Calu3 (cell line): ENCODE measurements around the gene ERFL. TPM values are rescaled to one million over a fixed set of nuclear protein-coding genes. Genes with fewer than 3 reads are reported as not detected.
A peak's percentile ranks its signal among the peaks of the same experiment; 100 is the strongest.

Experiments used
- BruUV-seq: library from RNA; stranded (reverse); fragments of 400-500 nt; replicated peaks from 2 replicates; lab custom pipeline; 2021; lab: Mats Ljungman, UMichigan
- CTCF ChIA-PET: fragments of 300-600 bp; sonication (Branson Sonifier 250); formaldehyde crosslinking; loops from one replicate; lab custom pipeline; 2022; ENCODE audit warnings: antibody characterized with exemption; lab: Charles Lee
- DNase-seq: peaks from one replicate; pipeline ENCODE4 v3.0.0; 2022
- H3K27ac Mint-ChIP-seq: one replicate; pipeline ENCODE4 v1.8.0; 2022; ENCODE audit warnings: mixed read lengths; ENCODE audit not compliant: unreplicated experiment
- H3K27me3 Mint-ChIP-seq: one replicate; pipeline ENCODE4 v1.8.0; 2022; ENCODE audit warnings: mixed read lengths; ENCODE audit not compliant: unreplicated experiment
- H3K36me3 Mint-ChIP-seq: one replicate; pipeline ENCODE4 v1.8.0; 2022; ENCODE audit warnings: mild to moderate bottlenecking, moderate library complexity, mixed read lengths; ENCODE audit not compliant: insufficient read depth, unreplicated experiment
- H3K4me1 Mint-ChIP-seq: one replicate; pipeline ENCODE4 v1.8.0; 2022; ENCODE audit warnings: mild to moderate bottlenecking, low read depth, mixed read lengths; ENCODE audit not compliant: unreplicated experiment
- H3K4me3 Mint-ChIP-seq: one replicate; pipeline ENCODE4 v1.8.0; 2022; ENCODE audit warnings: mild to moderate bottlenecking, low read depth, moderate library complexity, mixed read lengths; ENCODE audit not compliant: unreplicated experiment
- H3K9me3 Mint-ChIP-seq: one replicate; pipeline ENCODE4 v1.8.0; 2022; ENCODE audit warnings: low read depth, mixed read lengths; ENCODE audit not compliant: unreplicated experiment
- CTCF ChIP-seq: fragments of 200-600 bp; IDR thresholded peaks from one replicate; pipeline ENCODE4 v1.8.0; 2022; ENCODE audit warnings: antibody characterized with exemption; ENCODE audit not compliant: unreplicated experiment
- intact Hi-C: fragments of 100-400 bp; cut with micrococcal nuclease; formaldehyde crosslinking; loops from one replicate; pipeline ENCODE4 v1.10.0; 2022; ENCODE audit not compliant: unreplicated experiment
- total RNA-seq: library from RNA; stranded (reverse); gene quantifications from 2 replicates; pipeline ENCODE4 v1.2.3, GENCODE V29; 2022

Gene ERFL
- total RNA-seq, 1 experiment from 2014 or later = 0.21 TPM

- BruUV-seq = no TSS peak
These were observed 37.3 kb downstream of the ERFL start for GRCh38 chr19:41890936-41891335.

GRCh38 chr19:41889896-41890295, 38.4 kb downstream of the ERFL start:
- Mint-ChIP-seq H3K4me1 (peaks cover 50% of the 10 kb centered on the region), H3K27ac (no peak overlapping the region), H3K36me3 (peaks cover 47% of the 10 kb centered on the region), H3K9me3 (no peaks in the 10 kb centered on the region), H3K27me3 (no peaks in the 10 kb centered on the region), H3K4me3 (no peak overlapping the region)
- CTCF ChIA-PET = interaction anchor here (0.6 kb wide), 1 partner anchor 23 kb away, joined by 4 read pairs; no protein-coding TSS in a partner anchor
- no peak for TF ChIP-seq CTCF
- intact Hi-C loops = no loop called here
- no peak for DNase-seq
- no TSS peak for BruUV-seq

More at GRCh38 chr19:41890936-41891335, 37.3 kb downstream of the ERFL start:
- peaks cover 41% of the 10 kb centered on the region for H3K4me1 Mint-ChIP-seq
- no peak overlapping the region for H3K4me3 Mint-ChIP-seq
- CTCF ChIA-PET = no interaction called here
- TF ChIP-seq CTCF = no peak
- DNase-seq = no peak
- H3K27me3 Mint-ChIP-seq = no peaks in the 10 kb centered on the region
- H3K9me3 Mint-ChIP-seq = no peaks in the 10 kb centered on the region
- intact Hi-C loops = no loop called here
- peaks cover 45% of the 10 kb centered on the region for H3K36me3 Mint-ChIP-seq
- no peak overlapping the region for H3K27ac Mint-ChIP-seq

- no peaks in the 10 kb centered on the region for H3K27me3 Mint-ChIP-seq
These were observed 39.3 kb downstream of the ERFL start for GRCh38 chr19:41888926-41889325.

GRCh38 chr19:41887711-41888382, 40.4 kb downstream of the ERFL start:
- no peaks in the 10 kb centered on the region for H3K9me3 Mint-ChIP-seq
- H3K27ac Mint-ChIP-seq = peak overlapping the region; percentile 45
- peak; percentile 67 for TF ChIP-seq CTCF
- peaks cover 57% of the 10 kb centered on the region for H3K36me3 Mint-ChIP-seq
- peak; percentile 98 for DNase-seq
- peaks cover 53% of the 10 kb centered on the region for H3K4me1 Mint-ChIP-seq
- BruUV-seq = no TSS peak
- CTCF ChIA-PET = interaction anchor here (0.5 to 1.5 kb wide), 8 partner anchors 14 to 232 kb away, joined by 3 to 12 read pairs (median 4); partner anchors contain the start of gene RPS19
- peak overlapping the region; percentile 17 for H3K4me3 Mint-ChIP-seq
- intact Hi-C loops = loop anchor here (2.0 kb wide), 2 partner anchors 17 to 47 kb away; no protein-coding TSS in a partner anchor
- peaks cover 3% of the 10 kb centered on the region for H3K27me3 Mint-ChIP-seq

More at GRCh38 chr19:41888926-41889325, 39.3 kb downstream of the ERFL start:
- H3K4me1 Mint-ChIP-seq = peaks cover 52% of the 10 kb centered on the region
- TF ChIP-seq CTCF = no peak
- peaks cover 49% of the 10 kb centered on the region for H3K36me3 Mint-ChIP-seq
- no peak overlapping the region for H3K4me3 Mint-ChIP-seq
- CTCF ChIA-PET = interaction anchor here (1.5 kb wide), 1 partner anchor 69 kb away, joined by 5 read pairs; no protein-coding TSS in a partner anchor
- H3K27ac Mint-ChIP-seq = no peak overlapping the region
- intact Hi-C loops = no loop called here
- no TSS peak for BruUV-seq
- no peaks in the 10 kb centered on the region for H3K9me3 Mint-ChIP-seq
- DNase-seq = no peak
